PC-3 (cell line): ENCODE data around the gene VSIG10.
A peak's percentile ranks its signal among the peaks of the same experiment; 100 is the strongest.

Source experiments
- EZH2 ChIP-seq: fragments of 300-600 bp; sonication (generic); IDR thresholded peaks from one replicate; pipeline ENCODE4 v1.6.1; 2017; ENCODE audit warnings: antibody characterized with exemption, mild to moderate bottlenecking, low read length; ENCODE audit not compliant: unreplicated experiment
- EZH2phosphoT487 ChIP-seq: fragments of 300-600 bp; sonication (generic); IDR thresholded peaks from 2 replicates; pipeline ENCODE4 v1.6.1; 2018; ENCODE audit warnings: mild to moderate bottlenecking, antibody characterized with exemption, low read length, borderline replicate concordance
- TF ChIP-seq, protein P1 (sequence below): fragments of 300-600 bp; sonication (generic); conservative IDR thresholded peaks from 2 replicates; pipeline ENCODE4 v1.5.1; 2017; ENCODE audit warnings: antibody characterized with exemption, low read depth, mild to moderate bottlenecking, low read length

DNA sequence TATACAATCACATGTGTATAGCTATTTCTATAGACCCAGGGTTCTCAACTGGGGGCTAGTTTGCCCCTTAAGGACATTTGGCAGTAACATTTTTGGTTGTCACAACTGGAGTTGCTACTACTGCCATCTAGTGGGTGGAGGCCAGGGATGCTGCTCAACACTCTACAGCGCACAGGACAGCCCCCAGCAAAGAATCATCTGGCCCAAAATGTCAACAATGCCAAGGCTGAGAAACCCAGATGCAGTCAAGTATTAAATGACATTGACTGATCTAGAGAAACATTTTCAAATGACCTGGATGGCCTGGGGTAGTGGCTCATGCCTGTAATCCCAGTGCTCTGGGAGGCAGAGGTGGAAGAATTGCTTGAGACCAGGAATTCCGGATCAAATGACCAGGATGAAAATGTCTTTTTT lies 48.7 kb downstream of the VSIG10 start:
- TF ChIP-seq, protein P1, sequence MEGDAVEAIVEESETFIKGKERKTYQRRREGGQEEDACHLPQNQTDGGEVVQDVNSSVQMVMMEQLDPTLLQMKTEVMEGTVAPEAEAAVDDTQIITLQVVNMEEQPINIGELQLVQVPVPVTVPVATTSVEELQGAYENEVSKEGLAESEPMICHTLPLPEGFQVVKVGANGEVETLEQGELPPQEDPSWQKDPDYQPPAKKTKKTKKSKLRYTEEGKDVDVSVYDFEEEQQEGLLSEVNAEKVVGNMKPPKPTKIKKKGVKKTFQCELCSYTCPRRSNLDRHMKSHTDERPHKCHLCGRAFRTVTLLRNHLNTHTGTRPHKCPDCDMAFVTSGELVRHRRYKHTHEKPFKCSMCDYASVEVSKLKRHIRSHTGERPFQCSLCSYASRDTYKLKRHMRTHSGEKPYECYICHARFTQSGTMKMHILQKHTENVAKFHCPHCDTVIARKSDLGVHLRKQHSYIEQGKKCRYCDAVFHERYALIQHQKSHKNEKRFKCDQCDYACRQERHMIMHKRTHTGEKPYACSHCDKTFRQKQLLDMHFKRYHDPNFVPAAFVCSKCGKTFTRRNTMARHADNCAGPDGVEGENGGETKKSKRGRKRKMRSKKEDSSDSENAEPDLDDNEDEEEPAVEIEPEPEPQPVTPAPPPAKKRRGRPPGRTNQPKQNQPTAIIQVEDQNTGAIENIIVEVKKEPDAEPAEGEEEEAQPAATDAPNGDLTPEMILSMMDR, result peak; percentile 91
- TF ChIP-seq EZH2, result no peak
- no peak for TF ChIP-seq EZH2phosphoT487
